Measurements from ENCODE around the gene TBXAS1.

DNA sequence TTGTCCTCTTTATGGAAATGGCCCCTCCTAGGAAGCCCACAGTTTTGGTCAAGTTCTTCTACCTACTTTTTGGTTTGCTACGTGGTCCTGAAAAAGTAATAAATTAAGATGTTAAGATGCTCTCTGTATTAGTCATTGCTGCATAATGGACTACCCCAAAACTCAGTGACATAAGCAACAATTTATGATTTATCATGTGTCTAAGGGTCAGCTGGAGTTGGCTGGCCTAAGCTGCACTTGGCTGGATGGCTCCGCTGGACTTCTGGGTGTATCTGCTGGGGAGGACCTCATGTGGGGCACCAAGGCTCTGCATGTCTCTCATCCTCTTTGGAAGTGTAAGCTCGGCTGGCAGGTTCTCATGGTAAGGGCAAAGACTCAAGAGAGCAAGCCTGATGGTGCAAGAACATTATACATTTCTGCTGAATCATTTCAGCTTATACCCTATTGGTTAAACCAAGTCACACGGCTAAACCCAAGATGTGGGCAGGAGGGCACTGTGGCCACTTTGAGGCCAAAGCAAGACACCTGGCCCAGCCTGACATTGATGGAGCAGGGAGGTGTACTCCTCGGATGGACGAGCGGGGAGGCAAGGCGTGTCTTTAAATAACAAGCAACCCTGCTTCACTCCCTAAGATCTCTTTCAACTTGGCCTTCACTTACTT is 47.7 kb downstream of the TBXAS1 start:
- TF ChIP-seq POLR2A (IDR thresholded peaks at IDR 0.05; ENCODE audit: low read length) (no peak), GATA1 (IDR thresholded peaks at IDR 0.05; ENCODE audit: low read depth, low read length) (no peak)

Data from erythroblast (primary cell).